Measurements from ENCODE around the gene GIMAP4.

DNA sequence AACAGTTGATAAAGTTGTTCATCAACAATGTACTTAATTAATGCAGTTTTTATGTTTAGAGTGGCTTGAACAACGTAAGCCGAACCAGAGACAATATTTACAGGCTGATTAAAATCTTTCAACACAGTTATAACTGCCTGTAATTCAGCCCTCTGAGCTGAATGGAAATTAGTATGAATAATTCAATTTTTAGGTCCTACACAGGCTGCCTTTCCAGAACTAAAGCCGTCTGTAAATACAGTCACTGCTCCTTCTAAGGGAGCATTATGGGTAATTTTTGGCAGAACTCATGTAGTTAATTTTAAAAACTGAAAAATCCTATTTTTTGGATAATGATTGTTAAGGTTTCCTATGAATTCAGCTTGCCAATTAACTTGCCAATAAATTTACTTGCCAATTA is 2.6 kb upstream of the GIMAP4 start:
- TF ChIP-seq, protein P1, sequence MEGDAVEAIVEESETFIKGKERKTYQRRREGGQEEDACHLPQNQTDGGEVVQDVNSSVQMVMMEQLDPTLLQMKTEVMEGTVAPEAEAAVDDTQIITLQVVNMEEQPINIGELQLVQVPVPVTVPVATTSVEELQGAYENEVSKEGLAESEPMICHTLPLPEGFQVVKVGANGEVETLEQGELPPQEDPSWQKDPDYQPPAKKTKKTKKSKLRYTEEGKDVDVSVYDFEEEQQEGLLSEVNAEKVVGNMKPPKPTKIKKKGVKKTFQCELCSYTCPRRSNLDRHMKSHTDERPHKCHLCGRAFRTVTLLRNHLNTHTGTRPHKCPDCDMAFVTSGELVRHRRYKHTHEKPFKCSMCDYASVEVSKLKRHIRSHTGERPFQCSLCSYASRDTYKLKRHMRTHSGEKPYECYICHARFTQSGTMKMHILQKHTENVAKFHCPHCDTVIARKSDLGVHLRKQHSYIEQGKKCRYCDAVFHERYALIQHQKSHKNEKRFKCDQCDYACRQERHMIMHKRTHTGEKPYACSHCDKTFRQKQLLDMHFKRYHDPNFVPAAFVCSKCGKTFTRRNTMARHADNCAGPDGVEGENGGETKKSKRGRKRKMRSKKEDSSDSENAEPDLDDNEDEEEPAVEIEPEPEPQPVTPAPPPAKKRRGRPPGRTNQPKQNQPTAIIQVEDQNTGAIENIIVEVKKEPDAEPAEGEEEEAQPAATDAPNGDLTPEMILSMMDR (conservative IDR thresholded peaks at IDR 0.05): no peak
- no peak for TF ChIP-seq EZH2 (IDR thresholded peaks at IDR 0.05; ENCODE audit: low read depth)
